ENCODE data around the gene SUSD3. TPM values are rescaled to one million over a fixed set of nuclear protein-coding genes. Genes with fewer than 3 reads are reported as not detected.

The SUSD3 gene
- total RNA-seq, 2 donors from 2014 or later: 1.6 to 11.8 TPM

DNA sequence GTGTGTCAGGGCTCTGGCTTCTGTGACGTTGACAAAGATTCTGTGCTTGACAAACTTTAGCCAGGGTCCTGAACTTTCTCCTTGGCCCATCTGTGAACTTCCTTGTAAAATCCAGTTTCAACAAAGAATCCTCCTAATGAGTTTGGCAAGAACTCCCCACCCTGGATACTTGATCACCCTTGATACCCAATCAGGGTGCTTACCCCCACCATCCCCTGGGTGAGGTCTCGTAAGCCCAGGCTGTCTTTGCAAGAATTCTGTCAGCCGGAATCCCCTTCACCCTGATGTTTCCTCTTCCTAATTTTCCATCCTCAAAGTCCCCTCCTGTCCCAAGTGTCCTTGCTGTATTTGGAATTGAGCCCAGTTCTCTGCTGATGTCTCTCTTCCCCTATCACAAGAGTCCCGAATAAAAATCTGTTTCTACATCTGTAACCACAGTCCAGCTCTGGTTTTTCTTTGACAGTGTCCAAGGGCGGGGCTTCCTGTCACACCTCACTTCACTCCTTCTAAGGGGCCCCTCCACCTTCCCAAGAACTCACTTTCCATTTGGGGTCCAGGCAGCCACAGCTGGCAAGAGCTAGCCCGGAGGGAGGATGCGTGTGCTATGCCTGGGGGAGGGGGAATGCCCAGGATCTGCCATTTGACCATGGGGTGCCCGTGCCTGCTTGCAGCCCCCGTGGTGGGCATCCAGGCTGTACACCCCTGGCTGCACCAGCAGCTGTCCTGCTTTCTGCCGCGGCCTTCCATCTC is 34.8 kb downstream of the SUSD3 start:
- H3K9me3 ChIP-seq: peaks cover 0 to 9% of the 10 kb centered on the region in 2 donors
- no peak overlapping the region for H3K4me3 ChIP-seq
- peak overlapping the region; percentile 54 to 96 for H3K27ac ChIP-seq
- peaks cover 0 to 47% of the 10 kb centered on the region in 2 donors for H3K4me1 ChIP-seq
- no peaks in the 10 kb centered on the region for H3K36me3 ChIP-seq
- TF ChIP-seq, protein P1, sequence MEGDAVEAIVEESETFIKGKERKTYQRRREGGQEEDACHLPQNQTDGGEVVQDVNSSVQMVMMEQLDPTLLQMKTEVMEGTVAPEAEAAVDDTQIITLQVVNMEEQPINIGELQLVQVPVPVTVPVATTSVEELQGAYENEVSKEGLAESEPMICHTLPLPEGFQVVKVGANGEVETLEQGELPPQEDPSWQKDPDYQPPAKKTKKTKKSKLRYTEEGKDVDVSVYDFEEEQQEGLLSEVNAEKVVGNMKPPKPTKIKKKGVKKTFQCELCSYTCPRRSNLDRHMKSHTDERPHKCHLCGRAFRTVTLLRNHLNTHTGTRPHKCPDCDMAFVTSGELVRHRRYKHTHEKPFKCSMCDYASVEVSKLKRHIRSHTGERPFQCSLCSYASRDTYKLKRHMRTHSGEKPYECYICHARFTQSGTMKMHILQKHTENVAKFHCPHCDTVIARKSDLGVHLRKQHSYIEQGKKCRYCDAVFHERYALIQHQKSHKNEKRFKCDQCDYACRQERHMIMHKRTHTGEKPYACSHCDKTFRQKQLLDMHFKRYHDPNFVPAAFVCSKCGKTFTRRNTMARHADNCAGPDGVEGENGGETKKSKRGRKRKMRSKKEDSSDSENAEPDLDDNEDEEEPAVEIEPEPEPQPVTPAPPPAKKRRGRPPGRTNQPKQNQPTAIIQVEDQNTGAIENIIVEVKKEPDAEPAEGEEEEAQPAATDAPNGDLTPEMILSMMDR (IDR thresholded peaks at IDR 0.05): no peak
- no peak for DNase-seq (ENCODE audit: low spot score)
- H3K27me3 ChIP-seq: no peaks in the 10 kb centered on the region

DNA sequence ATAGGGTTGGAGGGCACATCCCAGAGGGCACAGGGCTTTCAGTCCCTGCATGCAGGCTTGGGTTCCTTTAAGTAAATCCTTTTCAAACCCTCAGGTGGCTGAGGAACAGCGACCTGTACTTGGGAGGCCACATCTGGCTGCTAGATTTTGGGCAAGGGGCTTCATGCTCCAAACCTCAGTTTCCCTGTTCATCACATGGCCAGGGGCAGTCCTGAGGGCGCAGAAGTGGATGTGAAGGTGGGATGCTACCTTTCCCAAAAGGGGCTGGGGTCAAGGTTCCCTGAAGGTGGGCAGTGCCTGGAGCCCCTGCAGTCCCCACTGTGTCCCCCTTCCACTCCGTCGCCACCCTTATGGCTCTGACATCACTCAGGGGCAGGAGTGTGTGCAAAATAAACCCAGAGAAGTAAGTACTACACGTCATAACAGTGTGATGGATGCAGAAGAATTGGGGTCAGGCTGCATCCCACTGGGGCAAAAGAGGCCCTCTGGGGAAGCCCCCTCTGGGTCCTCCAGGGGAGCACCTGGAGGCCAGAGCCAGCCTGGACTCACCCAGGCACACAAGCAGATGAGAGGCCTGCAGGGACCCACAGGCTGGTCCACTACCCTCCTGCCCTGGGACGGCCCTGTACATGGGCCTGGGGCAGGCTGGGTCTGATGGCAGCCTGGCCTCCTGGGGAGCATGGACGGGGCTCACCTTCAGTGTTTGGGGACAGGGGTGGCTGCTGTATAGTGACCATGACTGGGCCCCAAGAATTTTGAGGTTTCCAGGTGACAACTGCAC is 35.6 kb downstream of the SUSD3 start:
- Histone ChIP-seq H3K4me1 (peaks cover 0 to 55% of the 10 kb centered on the region in 2 donors), H3K27ac (peak overlapping the region; percentile 96 to 98), H3K9me3 (peaks cover 0 to 9% of the 10 kb centered on the region in 2 donors), H3K36me3 (no peaks in the 10 kb centered on the region), H3K27me3 (no peaks in the 10 kb centered on the region), H3K4me3 (no peak overlapping the region)
- DNase-seq (ENCODE audit: low spot score): no peak
- TF ChIP-seq, protein P1 (IDR thresholded peaks at IDR 0.05): no peak

DNA sequence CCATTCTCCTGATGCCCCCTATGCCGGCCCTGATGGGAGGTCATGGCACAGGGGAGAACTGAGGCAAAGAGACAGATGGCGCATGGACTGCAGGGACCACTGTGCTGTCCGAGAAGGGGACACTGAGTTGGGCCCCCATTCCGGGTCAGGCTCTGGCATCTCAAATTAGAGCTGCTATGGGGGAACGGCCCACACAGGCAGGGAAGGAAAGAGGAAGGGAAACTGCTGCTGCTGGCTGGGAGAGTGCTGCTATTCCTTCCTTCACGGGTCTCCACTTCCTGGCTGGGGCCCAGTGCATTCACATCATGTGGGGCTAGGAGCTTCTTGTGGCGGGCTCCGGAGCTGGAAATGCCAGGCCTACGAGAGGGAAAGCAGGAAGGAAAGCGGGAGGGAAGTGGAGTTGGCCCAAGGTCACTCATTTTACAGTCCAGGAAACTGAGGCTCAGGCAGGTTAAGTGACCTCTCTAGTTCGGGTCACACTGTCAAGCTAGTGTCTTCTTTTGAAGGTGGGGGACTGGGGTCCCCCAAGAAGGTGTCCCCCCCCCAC is 36.2 kb downstream of the SUSD3 start:
- Histone ChIP-seq H3K4me1 (peaks cover 0 to 62% of the 10 kb centered on the region in 2 donors), H3K4me3 (peak overlapping the region; percentile 45 to 62), H3K27me3 (no peaks in the 10 kb centered on the region), H3K36me3 (no peaks in the 10 kb centered on the region), H3K9me3 (peaks cover 0 to 9% of the 10 kb centered on the region in 2 donors), H3K27ac (peak overlapping the region; percentile 96 to 98)
- peak; percentile 72 for DNase-seq (ENCODE audit: low spot score)
- TF ChIP-seq, protein P1 (IDR thresholded peaks at IDR 0.05): no peak

DNA sequence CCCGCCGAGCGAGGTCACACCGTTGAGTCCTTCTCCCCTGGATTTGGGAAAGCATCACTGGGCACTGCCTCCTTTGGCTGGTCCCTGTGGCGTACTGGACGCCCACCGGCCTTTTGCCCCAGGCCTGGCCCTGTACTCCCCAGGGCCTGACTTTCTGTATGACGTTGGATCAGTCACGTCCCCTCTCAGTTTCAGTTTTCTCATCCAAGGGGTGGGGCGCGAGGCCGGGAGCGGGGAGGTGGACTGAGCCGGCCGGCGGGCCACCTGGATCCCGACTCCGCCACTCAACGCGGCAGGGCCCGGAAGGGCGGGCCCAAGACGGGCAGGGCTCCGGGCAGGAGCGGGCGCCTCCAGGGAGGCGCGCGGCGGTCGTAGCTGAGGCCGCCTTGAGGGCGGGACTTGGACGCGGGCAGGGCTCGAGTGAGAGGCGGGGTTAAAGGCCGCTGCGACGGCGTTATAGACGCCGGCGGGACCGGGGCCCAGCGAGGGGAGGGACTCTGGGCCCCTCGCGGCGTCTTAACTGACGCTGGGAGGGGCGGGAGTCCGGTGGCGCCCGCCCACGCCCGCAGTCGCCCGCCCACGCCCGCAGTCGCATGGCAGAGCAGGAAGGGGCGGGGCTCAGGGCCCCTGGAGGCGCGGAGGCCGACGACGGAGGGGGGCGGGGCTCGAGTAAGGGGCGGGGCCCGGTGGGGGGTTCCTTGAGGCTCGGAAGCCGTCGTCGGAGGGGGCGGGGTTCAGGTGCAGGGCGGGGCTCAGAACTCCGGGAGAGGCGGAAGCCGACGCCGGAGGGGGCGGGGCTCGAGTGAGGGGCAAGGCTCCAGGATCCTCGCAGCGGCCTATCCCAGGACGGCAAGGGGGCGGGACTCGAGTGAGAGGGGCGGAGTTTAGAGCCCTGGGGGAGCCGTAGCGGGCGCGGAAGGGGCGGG is 37.0 kb downstream of the SUSD3 start:
- H3K4me3 ChIP-seq: peak overlapping the region; percentile 76 to 96
- peaks cover 0 to 9% of the 10 kb centered on the region in 2 donors for H3K9me3 ChIP-seq
- peak overlapping the region; percentile 96 to 98 for H3K27ac ChIP-seq
- peak; percentile 99 for DNase-seq (ENCODE audit: low spot score)
- no peaks in the 10 kb centered on the region for H3K36me3 ChIP-seq
- H3K27me3 ChIP-seq: no peaks in the 10 kb centered on the region
- peaks cover 0 to 62% of the 10 kb centered on the region in 2 donors for H3K4me1 ChIP-seq
- TF ChIP-seq, protein P1 (IDR thresholded peaks at IDR 0.05): peak in 1 of 2 donors; percentile 18
